GM12874 (cell line): Measurements from ENCODE around the gene BRME1.

Experiments
- CTCF ChIP-seq: IDR thresholded peaks from 2 replicates; pipeline ENCODE4 v1.5.1; 2011; ENCODE audit warnings: low read depth, mild to moderate bottlenecking, control low read depth, low read length, moderate library complexity; ENCODE audit not compliant: insufficient read depth

Gene BRME1

DNA sequence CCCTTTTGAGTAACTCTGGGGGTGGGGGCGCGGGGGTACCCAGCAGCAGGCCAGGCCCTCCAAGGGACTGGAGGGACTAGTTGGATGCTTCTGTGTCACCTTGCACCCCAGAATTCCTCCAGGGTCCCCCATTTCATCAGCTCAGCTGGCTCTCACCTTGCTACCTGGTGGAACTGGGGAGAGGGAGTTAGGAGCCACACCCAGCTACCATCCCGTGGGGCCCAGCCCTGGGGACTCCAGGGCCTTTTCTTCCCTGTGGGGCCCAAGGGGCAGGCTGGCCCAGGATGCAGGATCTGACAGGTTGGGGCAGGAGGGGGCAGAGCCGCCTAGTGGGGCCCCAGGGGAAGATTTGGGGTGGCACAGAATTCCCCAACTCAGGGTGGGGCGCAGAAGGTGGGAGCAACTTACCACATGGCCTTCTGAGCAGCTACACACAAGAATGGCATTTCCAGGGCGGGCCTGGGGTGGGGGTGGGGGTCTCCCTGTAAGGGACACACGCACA is 61.7 kb downstream of the BRME1 start:
- no peak for TF ChIP-seq CTCF

- TF ChIP-seq CTCF, result no peak
Measured at GRCh38 chr19:13843104-13843921, 62.6 kb downstream of the BRME1 start.

DNA sequence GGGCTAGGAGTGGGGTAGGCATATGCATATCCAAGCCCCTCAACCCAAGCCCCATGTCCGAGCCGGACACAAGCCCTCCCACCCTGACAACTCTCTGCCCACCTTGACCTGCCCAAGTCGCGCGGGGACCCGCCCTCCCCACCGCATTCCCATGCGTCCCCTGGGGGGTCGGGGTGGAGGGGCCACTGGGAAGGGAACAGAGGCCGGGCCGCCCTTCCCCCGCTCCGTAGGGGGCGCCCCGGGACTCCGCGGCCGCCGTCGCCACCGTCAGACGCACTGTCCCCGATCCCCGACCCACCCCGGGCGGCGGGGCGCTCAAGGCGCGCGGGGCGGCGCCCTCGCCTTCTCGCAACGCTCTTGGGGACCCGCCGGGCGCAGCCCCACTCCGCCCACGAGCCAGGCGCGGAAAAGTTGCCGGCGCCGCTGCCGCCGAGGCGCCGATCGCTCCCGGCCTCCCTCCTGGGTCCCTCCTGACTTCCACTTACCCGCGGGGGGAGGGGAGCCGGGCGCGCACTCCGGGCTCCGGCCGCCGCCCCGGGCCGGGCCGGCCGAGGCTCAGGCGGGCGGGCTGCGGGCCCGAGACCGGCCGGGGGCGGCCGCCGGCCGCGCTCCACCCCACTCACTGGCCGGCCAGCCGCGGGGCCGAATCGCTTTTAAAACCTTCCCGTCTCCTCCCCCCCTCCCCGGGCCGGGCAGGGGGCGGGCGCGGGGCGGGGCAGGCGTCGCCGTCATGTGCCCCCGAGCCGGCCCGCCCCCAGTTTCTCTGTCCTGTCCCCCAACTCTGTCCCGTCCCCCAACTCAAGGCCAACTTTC is 63.4 kb downstream of the BRME1 start:
- TF ChIP-seq CTCF, result peak; percentile 27; the same call in 1 of the 2 replicates

- TF ChIP-seq CTCF, result no peak
Measured at GRCh38 chr19:13841962-13842290, 64.0 kb downstream of the BRME1 start.

GRCh38 chr19:13841086-13841961 is 64.6 kb downstream of the BRME1 start:
- no peak for TF ChIP-seq CTCF

DNA sequence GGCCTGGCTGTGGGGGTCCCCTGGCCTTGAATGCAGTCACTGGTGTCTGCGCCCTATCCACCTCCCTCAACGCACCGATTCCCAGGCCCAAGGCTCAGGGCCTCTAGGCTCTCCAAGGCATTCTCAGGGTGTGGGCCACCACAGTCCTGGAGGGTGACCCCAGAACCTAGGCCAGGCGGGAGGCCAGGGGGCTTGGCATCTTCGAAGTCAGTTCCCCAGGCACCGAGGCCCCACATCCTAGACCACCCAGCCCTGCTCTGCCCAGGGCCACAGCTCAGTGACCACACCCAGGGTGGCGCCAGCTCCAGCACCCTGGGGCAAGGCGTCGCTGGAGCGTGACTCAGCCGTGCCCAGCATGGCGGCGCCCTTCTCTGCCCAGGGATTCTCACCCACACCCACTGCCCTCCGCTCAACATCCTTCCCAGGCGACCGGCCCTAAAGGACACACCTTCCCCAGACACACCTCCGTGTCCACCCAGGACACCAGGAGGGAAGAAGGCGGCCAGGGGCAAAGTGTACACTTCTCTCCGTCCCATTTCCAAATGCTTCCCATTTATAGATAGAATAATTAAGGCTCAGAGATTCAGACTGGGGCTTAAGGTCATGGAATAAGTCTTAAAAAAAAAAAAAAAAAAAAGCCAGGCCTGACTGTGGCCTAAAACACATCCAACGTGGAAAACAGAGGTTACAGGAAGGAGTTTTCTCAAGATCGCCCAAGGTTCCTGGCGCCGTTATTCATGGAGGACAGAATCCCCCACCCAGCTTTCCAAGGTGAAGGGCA is 65.4 kb downstream of the BRME1 start:
- TF ChIP-seq CTCF, result no peak
